Keratinocyte (primary cell): Measurements from ENCODE around the gene CTCF. TPM values are rescaled to one million over a fixed set of nuclear protein-coding genes. Genes with fewer than 3 reads are reported as not detected.

ENCODE experiments used
- DNase-seq: peaks from one replicate; pipeline ENCODE4 v3.0.0-alpha.2; 2011; ENCODE audit warnings: low read depth, missing footprints, low spot score
- FAIRE-seq: peaks from 2 replicates; lab custom pipeline; 2011; peaks lifted over from hg19 to GRCh38; lab: Jason Lieb, UNC
- H2AFZ ChIP-seq: 2 replicates; pipeline ENCODE4 v1.6.0; 2012; ENCODE audit warnings: low read length, control low read depth, inconsistent platforms; ENCODE audit not compliant: control insufficient read depth
- H3K27ac ChIP-seq: 2 replicates; pipeline ENCODE4 v1.5.1; 2011; ENCODE audit warnings: low read length; ENCODE audit not compliant: control insufficient read depth, insufficient read depth
- H3K27me3 ChIP-seq: 3 replicates; pipeline ENCODE4 v1.6.0; 2011; ENCODE audit warnings: low read length; ENCODE audit not compliant: control insufficient read depth, insufficient read depth; ENCODE audit errors: extremely low read depth
- H3K36me3 ChIP-seq, 2 experiments: 2 replicates in 1 of 2; 3 replicates in 1 of 2; pipeline ENCODE4 v1.5.1; 2011; ENCODE audit warnings: low read length in 2 of 2, mild to moderate bottlenecking in 1 of 2; ENCODE audit not compliant: control insufficient read depth in 2 of 2, insufficient read depth in 2 of 2; ENCODE audit errors: extremely low read depth in 1 of 2
- H3K4me1 ChIP-seq: 3 replicates; pipeline ENCODE4 v1.5.1; 2011; ENCODE audit warnings: low read length; ENCODE audit not compliant: control insufficient read depth, insufficient read depth; ENCODE audit errors: extremely low read depth
- H3K4me2 ChIP-seq: 3 replicates; pipeline ENCODE4 v1.6.0; 2011; ENCODE audit warnings: low read depth, low read length; ENCODE audit not compliant: control insufficient read depth, insufficient read depth; ENCODE audit errors: extremely low read depth
- H3K4me3 ChIP-seq, 3 experiments: fragments of 200-600 bp in 1 of 3; sonication (generic) in 1 of 3; 2 replicates in 2 of 3; 3 replicates in 1 of 3; pipeline ENCODE4 v1.5.1; 2011 to 2016; ENCODE audit warnings: low read length in 3 of 3, mild to moderate bottlenecking in 3 of 3, control low read depth in 2 of 3, inconsistent platforms in 1 of 3, low read depth in 1 of 3, mixed read lengths in 1 of 3, mixed run types in 1 of 3, moderate library complexity in 1 of 3; ENCODE audit not compliant: control insufficient read depth in 2 of 3, insufficient read depth in 2 of 3; ENCODE audit errors: extremely low read depth in 1 of 3
- H3K79me2 ChIP-seq: 2 replicates; pipeline ENCODE4 v1.6.0; 2012; ENCODE audit warnings: low read length; ENCODE audit not compliant: control insufficient read depth, insufficient read depth
- H3K9ac ChIP-seq: 3 replicates; pipeline ENCODE4 v1.6.0; 2011; ENCODE audit warnings: low read length; ENCODE audit not compliant: control insufficient read depth, insufficient read depth; ENCODE audit errors: extremely low read depth
- H3K9me1 ChIP-seq: 3 replicates; pipeline ENCODE4 v1.6.0; 2011; ENCODE audit warnings: low read length; ENCODE audit not compliant: control insufficient read depth, insufficient read depth; ENCODE audit errors: extremely low read depth
- H3K9me3 ChIP-seq: 2 replicates; pipeline ENCODE4 v1.5.1; 2012; ENCODE audit warnings: low read depth, low read length; ENCODE audit not compliant: control insufficient read depth
- H4K20me1 ChIP-seq: 3 replicates; pipeline ENCODE4 v1.6.0; 2011; ENCODE audit warnings: low read length; ENCODE audit not compliant: control insufficient read depth, insufficient read depth; ENCODE audit errors: extremely low read depth
- CTCF ChIP-seq, 3 experiments: IDR thresholded peaks in 1 of 3; conservative IDR thresholded peaks in 1 of 3; optimal IDR thresholded peaks in 1 of 3; 2 replicates in 2 of 3; 3 replicates in 1 of 3; pipeline versions ENCODE3 to v1.5.1; 2011; ENCODE audit warnings: low read length in 3 of 3, mild to moderate bottlenecking in 3 of 3, moderate library complexity in 2 of 3, control low read depth in 1 of 3, inconsistent platforms in 1 of 3; ENCODE audit not compliant: insufficient read depth in 2 of 3; ENCODE audit errors: extremely low read depth in 1 of 3
- EZH2 ChIP-seq: IDR thresholded peaks from one replicate; pipeline ENCODE4 v1.6.1; 2012; ENCODE audit warnings: inconsistent platforms, mild to moderate bottlenecking, low read length, moderate library complexity
- dilution Hi-C: fragments of 300-500 bp; cut with MboI; formaldehyde crosslinking; loops from one replicate; pipeline ENCODE4 v1.7.0; 2020; ENCODE audit warnings: low sequenced_read_pairs; ENCODE audit not compliant: extremely low pct_ligation_motif_present
- polyA plus RNA-seq, 5 experiments: library from polyadenylated mRNA; depleted of rRNA in 3 of 5; stranded (reverse) in 3 of 5; stranded (forward) in 1 of 5; unstranded in 1 of 5; fragments of >200 nt; gene quantifications; 1 replicate in 1 of 5; 2 replicates in 3 of 5; 3 replicates in 1 of 5; pipeline versions ENCODE4 v1.2.1 to v1.2.3, GENCODE V29; 2011 to 2012; ENCODE audit warnings: missing spikeins in 2 of 5, low read depth in 1 of 5, low replicate concordance in 1 of 5

Gene CTCF
- polyA plus RNA-seq, 1 donor (not counting 4 experiments of a cell fraction or from before 2014, with no cell fraction given) = 21.4 TPM

GRCh38 chr16:67662653-67663010, 100.3 kb downstream of the CTCF start:
- no peak for DNase-seq
- H4K20me1 ChIP-seq = no peaks in the 10 kb centered on the region

GRCh38 chr16:67663151-67663876, 101.0 kb downstream of the CTCF start:
- FAIRE-seq (no peak), DNase-seq (no peak)
- H3K4me1 ChIP-seq = peaks cover 20% of the 10 kb centered on the region
- H3K9ac ChIP-seq = no peak overlapping the region
- dilution Hi-C loops = no loop called here
- H3K79me2 ChIP-seq = peaks cover 12% of the 10 kb centered on the region
- no peak overlapping the region for H3K4me2 ChIP-seq
- peak in 1 of 3 experiments; percentile 25 for TF ChIP-seq CTCF (optimal IDR thresholded peaks at IDR 0.05 in 1 of 3, IDR thresholded peaks at IDR 0.05 in 1 of 3, conservative IDR thresholded peaks at IDR 0.05 in 1 of 3; ENCODE audit: extremely low read depth in 1 of 3, insufficient read depth in 2 of 3, low read length in 3 of 3)
- no peak for TF ChIP-seq EZH2
- no peaks in the 10 kb centered on the region for H3K9me1 ChIP-seq
- H3K27me3 ChIP-seq = no peaks in the 10 kb centered on the region
- H3K27ac ChIP-seq = no peak overlapping the region
- H4K20me1 ChIP-seq = no peaks in the 10 kb centered on the region
- H3K9me3 ChIP-seq = no peaks in the 10 kb centered on the region
- H3K36me3 ChIP-seq = peaks cover 1 to 9% of the 10 kb centered on the region in 2 experiments
- H2AFZ ChIP-seq = no peak overlapping the region
- H3K4me3 ChIP-seq = no peak overlapping the region

More at GRCh38 chr16:67662653-67663010, 100.3 kb downstream of the CTCF start:
- H3K4me2 ChIP-seq = no peak overlapping the region
- no peaks in the 10 kb centered on the region for H3K9me1 ChIP-seq
- no peaks in the 10 kb centered on the region for H3K27me3 ChIP-seq
- H3K4me3 ChIP-seq = no peak overlapping the region
- H3K4me1 ChIP-seq = peaks cover 19% of the 10 kb centered on the region
- dilution Hi-C loops = no loop called here
- H3K36me3 ChIP-seq = peaks cover 1 to 9% of the 10 kb centered on the region in 2 experiments
- no peaks in the 10 kb centered on the region for H3K9me3 ChIP-seq
- TF ChIP-seq EZH2 (no peak), CTCF (optimal IDR thresholded peaks at IDR 0.05 in 1 of 3, IDR thresholded peaks at IDR 0.05 in 1 of 3, conservative IDR thresholded peaks at IDR 0.05 in 1 of 3; ENCODE audit: extremely low read depth in 1 of 3, insufficient read depth in 2 of 3, low read length in 3 of 3) (no peak)
- H2AFZ ChIP-seq = no peak overlapping the region
- H3K79me2 ChIP-seq = peaks cover 12% of the 10 kb centered on the region
- no peak overlapping the region for H3K9ac ChIP-seq
- FAIRE-seq = no peak
- no peak overlapping the region for H3K27ac ChIP-seq
